Choroid plexus epithelial cell (primary cell): Measurements from ENCODE around the gene MAG.

Source experiments
- DNase-seq: peaks from one replicate; pipeline ENCODE4 v3.0.0-alpha.2; 2010; ENCODE audit warnings: low read depth
- H3K4me3 ChIP-seq: 2 replicates; pipeline ENCODE4 v1.5.1; 2011; ENCODE audit warnings: low read depth, mild to moderate bottlenecking, control low read depth, low read length, moderate library complexity
- CTCF ChIP-seq: conservative IDR thresholded peaks from 2 replicates; pipeline ENCODE4 v1.5.1; 2011; ENCODE audit warnings: low read depth, mild to moderate bottlenecking, control low read depth, inconsistent platforms, low read length, moderate library complexity

Gene MAG

GRCh38 chr19:35291916-35292315 is at the start of gene MAG:
Gene MAG, plus strand, starts transcription at chr19:35292161. Its CDS starts 3,248 bp downstream, at chr19:35295409.
- no peak within 1 kb of the TSS for H3K4me3 ChIP-seq
- TF ChIP-seq CTCF, result no peak
- DNase-seq, result no peak

- no peak for TF ChIP-seq CTCF
- H3K4me3 ChIP-seq, result no peak overlapping the region
- DNase-seq, result no peak
These were observed 45.4 kb upstream of the MAG start for GRCh38 chr19:35246466-35247092.

GRCh38 chr19:35247526-35248309 is 44.2 kb upstream of the MAG start:
- no peak overlapping the region for H3K4me3 ChIP-seq
- DNase-seq, result no peak
- no peak for TF ChIP-seq CTCF

GRCh38 chr19:35248310-35249145 is 43.4 kb upstream of the MAG start, which contains the start of gene LSR:
Gene LSR, plus strand, starts transcription at chr19:35249002. Its CDS starts 21 bp downstream, at chr19:35249023.
- no peak within 1 kb of the TSS for H3K4me3 ChIP-seq
- TF ChIP-seq CTCF, result no peak
- no peak for DNase-seq

- no peak for DNase-seq
These were observed 42.7 kb upstream of the MAG start for GRCh38 chr19:35249146-35249847.

More at GRCh38 chr19:35249146-35249847, 42.7 kb upstream of the MAG start:
- no peak for TF ChIP-seq CTCF
- H3K4me3 ChIP-seq, result no peak overlapping the region
